CD4-positive, CD25-positive, alpha-beta regulatory T cell (primary cell): ENCODE measurements around the gene RNF186. TPM values are rescaled to one million over a fixed set of nuclear protein-coding genes. Genes with fewer than 3 reads are reported as not detected.
"Not testable (repeated sequence)": the region's sequence is repeated elsewhere in the genome, so short reads cannot be mapped to it uniquely, and the experiment has no call there.

Source experiments
- ATAC-seq, 2 donors: fragments of 150-1000 bp; cut with Tn5 transposase; one replicate each; pipeline ENCODE4 v1.10.0; 2021; ENCODE audit warnings: low read depth in 2 of 2, moderate number of reproducible peaks in 2 of 2, moderate library complexity in 1 of 2
- DNase-seq, 3 donors: peaks; one replicate each; pipeline versions ENCODE4 v3.0.0 to v3.0.0-alpha.2; 2012 to 2022; ENCODE audit warnings: mixed read lengths in 1 of 3
- H3K27ac ChIP-seq: one replicate; pipeline ENCODE4 v1.7.0; 2013; ENCODE audit warnings: mild to moderate bottlenecking, low read length; ENCODE audit not compliant: insufficient read depth, poor library complexity, severe bottlenecking
- H3K27me3 ChIP-seq: one replicate; pipeline ENCODE4 v1.7.0; 2013; ENCODE audit warnings: low read length; ENCODE audit not compliant: control insufficient read depth, insufficient read depth
- H3K36me3 ChIP-seq: one replicate; pipeline ENCODE4 v1.7.0; 2013; ENCODE audit warnings: mild to moderate bottlenecking, low read length, moderate library complexity; ENCODE audit not compliant: control insufficient read depth, insufficient read depth
- H3K4me1 ChIP-seq: 2 replicates; pipeline ENCODE4 v1.7.0; 2013; ENCODE audit warnings: mild to moderate bottlenecking, low read length; ENCODE audit not compliant: insufficient read depth, control insufficient read depth, poor library complexity, severe bottlenecking
- H3K4me3 ChIP-seq: one replicate; pipeline ENCODE4 v1.7.0; 2013; ENCODE audit warnings: low read depth, mild to moderate bottlenecking, low read length, moderate library complexity
- H3K9me3 ChIP-seq, 2 experiments: 1 replicate in 1 of 2; 2 replicates in 1 of 2; pipeline ENCODE4 v1.7.0; 2013; ENCODE audit warnings: low read length in 2 of 2, mild to moderate bottlenecking in 1 of 2, moderate library complexity in 1 of 2; ENCODE audit not compliant: control insufficient read depth in 2 of 2
- H3K27ac Mint-ChIP-seq, 3 donors: one replicate each; pipeline ENCODE4 v1.8.0; 2020 to 2022; ENCODE audit warnings: mild to moderate bottlenecking in 3 of 3, mixed read lengths in 3 of 3, moderate library complexity in 2 of 3
- H3K27me3 Mint-ChIP-seq: one replicate; pipeline ENCODE4 v1.8.0; 2022; ENCODE audit warnings: mild to moderate bottlenecking, mixed read lengths
- H3K36me3 Mint-ChIP-seq: one replicate; pipeline ENCODE4 v1.8.0; 2020; ENCODE audit warnings: mixed read lengths
- H3K4me1 Mint-ChIP-seq, 4 donors: one replicate each; pipeline ENCODE4 v1.8.0; 2020 to 2022; ENCODE audit warnings: mixed read lengths in 4 of 4, mild to moderate bottlenecking in 1 of 4
- H3K4me3 Mint-ChIP-seq, 4 donors: one replicate each; pipeline ENCODE4 v1.8.0; 2020 to 2022; ENCODE audit warnings: mild to moderate bottlenecking in 4 of 4, mixed read lengths in 4 of 4, moderate library complexity in 3 of 4
- H3K9me3 Mint-ChIP-seq, 7 donors: one replicate each; pipeline ENCODE4 v1.8.0; 2020 to 2022; ENCODE audit warnings: mixed read lengths in 7 of 7, mild to moderate bottlenecking in 3 of 7, moderate library complexity in 2 of 7
- polyA plus RNA-seq, 4 donors: library from polyadenylated mRNA; unstranded; fragments of 300-500 nt; fragmentation: Illumina TruSeq; gene quantifications; one replicate each; pipeline ENCODE4 v1.2.3, GENCODE V29; 2021
- total RNA-seq: library from RNA; stranded (reverse); gene quantifications from one replicate; pipeline ENCODE4 v1.2.3, GENCODE V29; 2022

RNF186 gene
- total and polyA plus RNA-seq, 5 donors from 2014 or later, result not detected

DNA sequence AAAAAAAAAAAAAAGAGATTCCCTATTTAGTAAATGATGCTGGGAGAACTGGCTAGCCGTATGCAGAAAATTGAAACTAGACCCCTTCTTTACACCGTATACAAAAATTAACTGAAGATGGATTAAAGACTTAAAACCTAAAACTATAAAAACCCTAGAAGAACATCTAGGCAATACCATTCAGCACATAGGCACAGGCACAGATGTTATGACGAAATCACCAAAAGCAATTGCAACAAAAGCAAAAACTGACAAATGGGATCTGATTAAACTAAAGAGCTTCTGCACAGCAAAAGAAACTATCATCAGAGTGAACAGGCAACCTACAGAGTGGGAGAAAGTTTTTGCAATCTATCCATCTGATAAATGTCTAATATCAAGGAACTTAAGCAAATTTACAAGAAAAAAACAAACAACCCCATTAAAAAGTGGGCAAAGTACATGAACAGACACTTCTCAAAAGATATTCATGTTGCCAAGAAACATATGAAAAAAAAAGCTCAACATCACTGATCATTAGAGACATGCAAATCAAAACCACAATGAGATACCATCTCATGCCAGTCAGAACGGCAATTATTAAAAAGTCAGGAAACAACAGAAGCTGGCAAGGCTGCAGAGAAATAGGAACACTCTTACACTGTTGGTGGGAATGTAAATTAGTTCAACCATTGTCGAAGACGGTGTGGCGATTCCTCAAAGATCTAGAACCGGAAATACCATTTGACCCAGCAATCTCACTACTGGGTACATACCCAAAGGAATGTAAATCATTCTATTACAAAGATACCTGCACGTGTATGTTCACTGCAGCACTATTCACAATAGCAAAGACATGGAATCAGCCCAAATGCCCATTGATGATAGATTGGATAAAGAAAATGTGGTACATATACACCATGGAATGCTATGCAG lies 24.8 kb downstream of the RNF186 start:
- DNase-seq (peak in 2 of 3 donors; percentile 16 to 32), ATAC-seq (peak in 1 of 2 donors; percentile 44)
- H3K27me3 ChIP-seq, H3K9me3 Mint-ChIP-seq, H3K9me3 ChIP-seq, H3K27me3 Mint-ChIP-seq, H3K27ac ChIP-seq: not testable (repeated sequence)
- peaks cover 13% of the 10 kb centered on the region for H3K4me1 ChIP-seq
- peaks cover 17% of the 10 kb centered on the region for H3K36me3 ChIP-seq
- peaks cover 9 to 35% (median 26%) of the 10 kb centered on the region in 4 donors for H3K4me1 Mint-ChIP-seq
- H3K36me3 Mint-ChIP-seq, result peaks cover 51% of the 10 kb centered on the region
- H3K4me3 ChIP-seq, result peak overlapping the region; percentile 37
- peak overlapping the region; percentile 5 to 55 (median 40) for H3K4me3 Mint-ChIP-seq
- peak overlapping the region; percentile 41 to 72 (median 60) for H3K27ac Mint-ChIP-seq

GRCh38 chr1:19786988-19787423 lies 28.1 kb downstream of the RNF186 start:
- H3K4me3 ChIP-seq, result no peak overlapping the region
- no peaks in the 10 kb centered on the region for H3K27me3 ChIP-seq
- H3K27ac Mint-ChIP-seq, result no peak overlapping the region
- H3K27ac ChIP-seq, result no peak overlapping the region
- no peaks in the 10 kb centered on the region for H3K9me3 ChIP-seq
- no peak for DNase-seq
- peaks cover 21% of the 10 kb centered on the region for H3K36me3 ChIP-seq
- H3K4me3 Mint-ChIP-seq, result no peak overlapping the region
- H3K9me3 Mint-ChIP-seq, result peaks cover 0 to 6% (median 0%) of the 10 kb centered on the region in 7 donors
- no peak for ATAC-seq
- H3K4me1 ChIP-seq, result peaks cover 13% of the 10 kb centered on the region
- peaks cover 47% of the 10 kb centered on the region for H3K36me3 Mint-ChIP-seq
- H3K4me1 Mint-ChIP-seq, result peaks cover 9 to 18% (median 13%) of the 10 kb centered on the region in 4 donors
- no peaks in the 10 kb centered on the region for H3K27me3 Mint-ChIP-seq

- DNase-seq (no peak), ATAC-seq (no peak)
- Mint-ChIP-seq H3K27me3 (no peaks in the 10 kb centered on the region), H3K27ac (no peak overlapping the region), H3K4me1 (peaks cover 8 to 11% (median 9%) of the 10 kb centered on the region in 4 donors), H3K9me3 (peaks cover 0 to 3% (median 0%) of the 10 kb centered on the region in 7 donors), H3K4me3 (no peak overlapping the region), H3K36me3 (peaks cover 43% of the 10 kb centered on the region)
- Histone ChIP-seq H3K4me3 (no peak overlapping the region), H3K27ac (no peak overlapping the region), H3K4me1 (peaks cover 10% of the 10 kb centered on the region), H3K27me3 (no peaks in the 10 kb centered on the region), H3K36me3 (peaks cover 21% of the 10 kb centered on the region), H3K9me3 (no peaks in the 10 kb centered on the region)
These were observed 29.4 kb downstream of the RNF186 start for GRCh38 chr1:19785660-19786059.

GRCh38 chr1:19780267-19780877 lies 34.7 kb downstream of the RNF186 start:
- H3K27me3 ChIP-seq, result no peaks in the 10 kb centered on the region

DNA sequence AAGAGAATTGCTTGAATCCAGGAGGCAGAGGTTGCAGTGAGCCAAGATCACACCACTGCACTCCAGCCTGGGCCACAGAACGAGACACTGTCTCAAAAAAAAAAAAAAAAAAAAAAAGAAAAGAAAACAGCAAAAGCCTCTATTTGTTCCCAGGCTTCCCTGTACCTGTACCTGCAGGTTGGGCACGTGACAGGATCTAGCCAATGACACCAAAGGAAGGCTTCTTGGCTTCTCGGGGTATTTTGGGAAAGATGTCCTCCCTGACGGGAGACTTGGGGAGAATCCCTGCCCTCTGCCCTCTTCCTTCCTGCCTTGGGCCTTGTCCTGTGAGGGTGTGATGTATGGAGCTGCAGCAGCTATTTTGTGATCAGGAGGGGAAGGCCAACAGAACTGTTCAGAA lies 38.1 kb downstream of the RNF186 start:
- H3K36me3 Mint-ChIP-seq, result peaks cover 35% of the 10 kb centered on the region
- H3K27me3 Mint-ChIP-seq, result no peaks in the 10 kb centered on the region
- H3K9me3 Mint-ChIP-seq, result no peaks in the 10 kb centered on the region
- Histone ChIP-seq H3K27me3 (no peaks in the 10 kb centered on the region), H3K27ac (no peak overlapping the region), H3K4me1 (no peaks in the 10 kb centered on the region), H3K4me3 (no peak overlapping the region), H3K9me3 (no peaks in the 10 kb centered on the region), H3K36me3 (peaks cover 53% of the 10 kb centered on the region)
- no peak for DNase-seq
- H3K4me1 Mint-ChIP-seq, result no peaks in the 10 kb centered on the region
- no peak overlapping the region for H3K4me3 Mint-ChIP-seq
- ATAC-seq, result no peak
- H3K27ac Mint-ChIP-seq, result no peak overlapping the region

More at GRCh38 chr1:19780267-19780877, 34.7 kb downstream of the RNF186 start:
- Mint-ChIP-seq H3K27me3 (no peaks in the 10 kb centered on the region), H3K27ac (no peak overlapping the region), H3K4me3 (no peak overlapping the region), H3K9me3 (no peaks in the 10 kb centered on the region), H3K4me1 (no peaks in the 10 kb centered on the region), H3K36me3 (peaks cover 53% of the 10 kb centered on the region)
- no peaks in the 10 kb centered on the region for H3K9me3 ChIP-seq
- no peak overlapping the region for H3K27ac ChIP-seq
- H3K4me3 ChIP-seq, result no peak overlapping the region
- DNase-seq, result no peak
- no peak for ATAC-seq
- peaks cover 48% of the 10 kb centered on the region for H3K36me3 ChIP-seq
- no peaks in the 10 kb centered on the region for H3K4me1 ChIP-seq

GRCh38 chr1:19776287-19776686 lies 38.8 kb downstream of the RNF186 start:
- no peak for DNase-seq
- H3K4me1 ChIP-seq, result no peaks in the 10 kb centered on the region
- ATAC-seq, result no peak
- Mint-ChIP-seq H3K4me1 (no peaks in the 10 kb centered on the region), H3K9me3 (no peaks in the 10 kb centered on the region), H3K27ac (peak overlapping the region in 1 of 3 donors; percentile 5), H3K36me3 (peaks cover 38% of the 10 kb centered on the region), H3K27me3 (no peaks in the 10 kb centered on the region), H3K4me3 (no peak overlapping the region)
- H3K9me3 ChIP-seq, result no peaks in the 10 kb centered on the region
- H3K4me3 ChIP-seq, result no peak overlapping the region
- no peak overlapping the region for H3K27ac ChIP-seq
- H3K27me3 ChIP-seq, result no peaks in the 10 kb centered on the region
- H3K36me3 ChIP-seq, result peaks cover 54% of the 10 kb centered on the region

DNA sequence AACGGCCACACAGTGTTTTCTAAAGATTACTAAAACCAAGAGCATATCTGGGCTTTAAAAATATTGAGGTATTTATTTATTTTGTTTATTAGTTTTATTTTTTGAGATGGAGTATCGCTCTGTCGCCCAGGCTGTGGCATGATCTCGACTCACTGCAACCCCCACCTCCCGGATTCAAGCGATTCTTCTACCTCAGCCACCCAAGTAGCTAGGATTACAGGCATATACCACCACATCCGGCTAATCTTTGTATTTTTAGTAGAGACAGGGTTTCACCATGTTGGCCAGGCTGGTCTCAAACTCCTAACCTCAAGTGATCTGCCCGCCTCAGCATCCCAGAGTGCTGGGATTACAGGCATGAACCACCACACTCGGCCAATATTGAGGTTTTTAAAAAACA lies 39.3 kb downstream of the RNF186 start:
- Mint-ChIP-seq H3K4me1 (no peaks in the 10 kb centered on the region), H3K36me3 (peaks cover 42% of the 10 kb centered on the region), H3K27ac (no peak overlapping the region), H3K4me3 (no peak overlapping the region), H3K9me3 (no peaks in the 10 kb centered on the region), H3K27me3 (no peaks in the 10 kb centered on the region)
- no peak overlapping the region for H3K27ac ChIP-seq
- H3K27me3 ChIP-seq, result no peaks in the 10 kb centered on the region
- H3K4me1 ChIP-seq, result no peaks in the 10 kb centered on the region
- DNase-seq (no peak), ATAC-seq (no peak)
- H3K4me3 ChIP-seq, result no peak overlapping the region
- H3K9me3 ChIP-seq, result no peaks in the 10 kb centered on the region
- peaks cover 56% of the 10 kb centered on the region for H3K36me3 ChIP-seq
